Measurements from ENCODE around the gene PITPNM3.

DNA sequence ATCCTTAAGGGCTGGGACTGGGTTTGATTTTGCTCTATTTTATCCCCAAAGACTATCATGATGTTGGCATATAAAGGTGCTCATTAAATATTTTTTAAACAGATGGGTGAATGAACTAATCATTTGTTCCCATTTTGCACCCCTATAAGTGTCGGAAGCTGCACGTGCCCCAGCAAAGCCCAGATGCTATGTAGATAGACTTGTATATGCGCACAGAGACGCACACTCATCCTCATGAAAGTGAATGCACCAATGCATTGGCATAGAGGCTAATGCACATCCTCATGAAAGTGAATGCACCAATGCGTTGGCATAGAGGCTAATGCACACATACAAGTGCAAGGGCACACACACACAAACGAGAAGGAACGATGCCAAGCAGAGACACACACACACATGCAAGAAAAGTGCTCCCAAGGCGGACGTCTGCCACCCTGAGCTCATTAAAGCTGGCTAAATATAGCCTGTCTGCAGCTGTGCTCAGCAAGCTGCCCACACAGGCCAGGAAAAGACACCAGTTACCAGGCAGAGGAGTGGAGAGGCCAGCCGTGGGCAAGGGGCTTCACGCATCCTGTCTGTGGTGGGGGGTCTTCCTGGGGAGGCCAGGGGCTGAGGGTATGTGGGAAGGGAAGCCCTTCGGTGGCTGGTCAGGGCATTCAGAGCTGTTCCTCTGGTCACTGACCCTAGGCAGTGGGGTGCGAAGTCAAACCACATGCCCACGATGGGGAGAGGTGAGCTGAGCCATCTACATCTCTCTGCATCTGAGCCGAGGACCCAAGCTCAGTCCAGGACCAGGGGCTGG is 59.5 kb downstream of the PITPNM3 start:
- no peak for TF ChIP-seq CTCF (IDR thresholded peaks at IDR 0.05)
- TF ChIP-seq POLR2A (IDR thresholded peaks at IDR 0.05) = no peak
